HG03575 (cell line): ENCODE data around the gene DNHD1.

Experiments
- ATAC-seq: cut with Tn5 transposase; IDR thresholded peaks from one replicate; pipeline ENCODE4 v1.9.1; 2021; ENCODE audit not compliant: unreplicated experiment, insufficient number of reproducible peaks, low FRiP score; ENCODE audit errors: extremely low read depth

The DNHD1 gene

DNA sequence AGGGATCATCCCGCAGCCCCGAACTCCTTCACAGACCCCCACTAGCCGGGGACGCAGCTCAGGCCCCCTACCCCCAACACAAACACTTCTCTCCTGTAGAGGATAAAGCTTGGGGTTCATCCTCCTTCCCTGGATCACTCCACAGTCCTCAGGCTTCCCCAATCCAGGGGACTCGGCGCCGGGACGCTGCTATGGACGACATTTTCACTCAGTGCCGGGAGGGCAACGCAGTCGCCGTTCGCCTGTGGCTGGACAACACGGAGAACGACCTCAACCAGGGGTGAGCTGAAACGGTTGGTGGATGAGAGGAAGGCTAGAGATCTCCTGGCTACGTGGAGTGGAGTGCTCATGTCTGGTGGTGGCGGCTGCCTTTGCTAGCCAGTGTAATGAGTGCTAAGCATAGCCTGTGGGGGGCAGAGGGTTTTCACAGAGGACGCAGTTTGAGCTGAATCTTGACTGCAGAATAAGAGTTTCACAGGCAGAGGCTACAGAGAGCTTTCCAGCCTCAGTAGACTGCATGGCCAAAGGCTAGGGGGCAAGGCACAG lies 107.1 kb downstream of the DNHD1 start:
- ATAC-seq = no peak

DNA sequence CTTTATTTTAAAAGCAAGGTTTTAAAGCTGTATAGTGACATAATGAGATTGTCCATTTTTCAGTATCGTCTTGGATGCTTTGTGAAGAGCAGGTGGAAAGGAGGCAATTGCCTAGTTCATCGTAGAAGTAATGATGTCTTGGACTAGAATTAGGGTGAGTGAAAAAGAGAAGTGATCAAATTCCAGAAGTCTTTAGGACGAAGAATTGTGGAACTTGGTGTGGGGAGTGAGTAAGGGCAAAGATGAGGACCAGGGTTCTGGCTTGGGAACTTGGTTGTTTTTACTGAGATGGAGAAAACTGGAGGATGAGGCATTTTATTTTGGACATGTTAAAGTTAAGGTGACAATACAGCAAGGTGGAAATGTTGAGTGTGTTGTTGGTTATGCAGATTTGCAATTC lies 107.7 kb downstream of the DNHD1 start:
- no peak for ATAC-seq

- ATAC-seq = peak; percentile 27
Measured at GRCh38 chr11:6606471-6607189, 109.5 kb downstream of the DNHD1 start.

DNA sequence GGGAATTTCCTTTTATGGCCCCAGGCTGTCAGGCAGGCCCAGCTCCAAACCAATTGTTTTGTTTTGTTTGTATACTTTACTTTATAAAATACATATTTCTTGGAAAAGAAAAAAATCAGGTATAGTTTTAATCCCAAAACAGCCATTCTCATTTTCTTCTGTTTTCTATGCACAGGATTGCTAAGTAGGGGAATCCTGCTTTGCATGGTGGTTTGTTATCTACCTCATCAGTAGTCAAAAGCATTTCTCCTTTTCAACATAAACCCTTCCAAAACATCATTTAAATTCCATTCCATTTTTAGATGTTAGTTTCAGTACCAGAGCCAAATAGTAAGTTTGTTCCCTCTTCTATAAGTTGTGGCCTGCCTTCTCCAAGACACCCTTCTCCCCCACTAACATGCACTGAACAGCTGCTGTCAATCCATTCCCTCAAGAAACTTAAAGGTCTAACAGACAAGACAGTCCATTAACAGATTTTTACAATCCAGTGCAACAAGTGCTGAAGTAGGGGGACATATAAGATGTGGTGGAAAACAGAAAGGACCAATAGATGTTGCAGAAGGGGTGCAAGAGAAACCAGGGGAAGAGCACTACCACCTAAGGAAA lies 110.2 kb downstream of the DNHD1 start:
- no peak for ATAC-seq

- no peak for ATAC-seq
Measured at GRCh38 chr11:6608011-6608410, 110.9 kb downstream of the DNHD1 start.

DNA sequence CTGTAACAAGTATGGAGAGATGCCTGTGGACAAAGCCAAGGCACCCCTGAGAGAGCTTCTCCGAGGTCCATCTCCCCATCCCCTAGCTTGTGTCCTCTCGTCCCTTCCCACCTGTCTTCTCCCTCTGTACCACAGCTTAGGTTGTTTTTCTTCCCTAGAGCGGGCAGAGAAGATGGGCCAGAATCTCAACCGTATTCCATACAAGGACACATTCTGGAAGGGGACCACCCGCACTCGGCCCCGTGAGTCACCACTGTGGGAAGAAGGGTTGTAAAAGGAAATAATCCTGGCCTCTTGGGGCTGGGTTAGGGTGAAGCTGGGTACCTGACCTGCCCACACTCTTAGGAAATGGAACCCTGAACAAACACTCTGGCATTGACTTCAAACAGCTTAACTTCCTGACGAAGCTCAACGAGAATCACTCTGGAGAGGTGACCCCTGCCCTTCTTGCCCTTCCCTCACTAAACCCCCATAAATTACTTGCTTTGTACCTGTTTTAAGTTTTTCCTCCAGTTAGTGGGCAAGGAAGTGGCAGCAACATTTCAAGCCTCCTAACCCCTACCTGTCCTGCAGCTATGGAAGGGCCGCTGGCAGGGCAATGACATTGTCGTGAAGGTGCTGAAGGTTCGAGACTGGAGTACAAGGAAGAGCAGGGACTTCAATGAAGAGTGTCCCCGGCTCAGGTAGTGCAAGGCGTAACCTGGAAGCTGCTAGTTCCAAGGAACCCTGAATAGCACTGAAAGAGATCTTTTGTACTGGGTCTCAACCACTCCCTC lies 111.8 kb downstream of the DNHD1 start:
- ATAC-seq = no peak

DNA sequence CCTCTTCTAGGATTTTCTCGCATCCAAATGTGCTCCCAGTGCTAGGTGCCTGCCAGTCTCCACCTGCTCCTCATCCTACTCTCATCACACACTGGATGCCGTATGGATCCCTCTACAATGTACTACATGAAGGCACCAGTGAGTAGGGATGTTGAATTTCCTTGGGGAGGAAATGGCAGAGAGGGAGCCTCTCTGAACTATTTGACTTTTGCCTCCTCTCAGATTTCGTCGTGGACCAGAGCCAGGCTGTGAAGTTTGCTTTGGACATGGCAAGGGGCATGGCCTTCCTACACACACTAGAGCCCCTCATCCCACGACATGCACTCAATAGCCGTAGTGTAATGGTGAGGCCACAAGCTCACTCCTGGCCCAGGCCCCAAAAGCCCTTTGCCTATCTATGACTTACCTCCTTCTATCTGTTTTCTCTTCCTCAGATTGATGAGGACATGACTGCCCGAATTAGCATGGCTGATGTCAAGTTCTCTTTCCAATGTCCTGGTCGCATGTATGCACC lies 112.5 kb downstream of the DNHD1 start:
- ATAC-seq = no peak

DNA sequence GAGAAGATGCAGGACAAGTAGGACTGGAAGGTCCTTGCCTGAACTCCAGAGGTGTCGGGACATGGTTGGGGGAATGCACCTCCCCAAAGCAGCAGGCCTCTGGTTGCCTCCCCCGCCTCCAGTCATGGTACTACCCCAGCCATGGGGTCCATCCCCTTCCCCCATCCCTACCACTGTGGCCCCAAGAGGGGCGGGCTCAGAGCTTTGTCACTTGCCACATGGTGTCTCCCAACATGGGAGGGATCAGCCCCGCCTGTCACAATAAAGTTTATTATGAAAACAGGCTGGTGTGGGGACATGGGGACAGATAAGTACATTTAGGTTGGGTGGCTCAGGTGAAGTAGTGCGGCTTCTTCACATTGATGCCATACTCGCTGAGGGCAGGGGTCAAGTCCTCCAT lies 113.5 kb downstream of the DNHD1 start:
- no peak for ATAC-seq

GRCh38 chr11:6611092-6611962 lies 114.2 kb downstream of the DNHD1 start:
- no peak for ATAC-seq

DNA sequence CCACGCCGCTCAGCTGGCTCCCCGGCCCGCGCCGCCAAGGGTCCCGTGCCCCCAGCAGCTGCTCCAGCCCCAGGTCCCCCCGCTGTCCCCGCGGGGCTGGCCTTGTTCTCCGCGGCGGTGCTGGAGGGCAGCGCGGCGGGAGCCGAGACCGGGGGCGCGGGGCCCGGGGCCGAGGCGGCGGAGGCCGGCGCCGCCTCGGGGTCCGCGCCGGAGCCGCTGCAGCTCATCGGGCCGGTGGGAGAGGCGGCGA lies 114.8 kb downstream of the DNHD1 start:
- no peak for ATAC-seq

DNA sequence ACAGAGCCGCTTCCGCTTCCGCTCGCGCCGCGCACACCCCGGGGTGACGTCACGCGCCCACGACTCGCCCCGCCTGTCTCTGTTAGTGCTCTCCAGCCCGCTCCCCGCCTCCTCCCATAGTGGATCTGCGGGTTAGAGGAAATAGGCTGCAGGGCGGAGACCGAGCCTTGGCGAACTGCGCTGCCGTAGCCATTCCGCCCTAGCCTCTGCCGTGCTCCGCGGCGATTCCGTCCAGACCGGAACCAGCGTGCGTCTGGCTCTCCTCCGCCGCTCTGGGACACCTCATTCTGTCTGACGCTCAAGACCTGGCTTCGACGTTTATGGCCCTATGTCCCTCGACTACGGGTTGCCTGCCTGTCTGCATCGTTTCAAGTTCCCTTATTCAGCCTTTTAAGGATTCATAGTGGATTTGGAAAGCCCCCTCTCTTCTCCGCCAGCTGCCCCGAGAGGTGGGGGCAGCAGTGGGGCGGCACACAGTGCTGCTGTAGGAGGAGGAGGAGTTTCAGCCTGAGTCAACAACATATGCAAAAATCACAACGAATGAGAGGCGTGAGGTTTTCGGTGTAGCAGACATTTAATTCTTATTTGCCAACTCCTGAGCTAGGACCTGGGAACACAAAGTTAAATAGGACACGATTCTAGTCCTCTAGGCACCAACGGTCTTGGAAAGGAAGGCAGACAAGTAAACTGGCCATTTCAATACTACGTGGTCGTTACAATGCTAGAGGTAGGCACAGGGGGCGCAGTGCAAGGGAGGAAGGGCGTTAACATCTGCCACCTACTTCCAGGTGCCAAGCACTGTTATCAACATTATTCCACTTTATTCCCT lies 115.3 kb downstream of the DNHD1 start, which contains the start of gene TAF10:
Gene TAF10 (minus strand): TSS at position 4 of the 829 bp plus-strand sequence. CDS start 27 bp downstream, outside the sequence.
- ATAC-seq = peak; percentile 51

GRCh38 chr11:6613496-6613895 lies 116.4 kb downstream of the DNHD1 start:
- no peak for ATAC-seq

DNA sequence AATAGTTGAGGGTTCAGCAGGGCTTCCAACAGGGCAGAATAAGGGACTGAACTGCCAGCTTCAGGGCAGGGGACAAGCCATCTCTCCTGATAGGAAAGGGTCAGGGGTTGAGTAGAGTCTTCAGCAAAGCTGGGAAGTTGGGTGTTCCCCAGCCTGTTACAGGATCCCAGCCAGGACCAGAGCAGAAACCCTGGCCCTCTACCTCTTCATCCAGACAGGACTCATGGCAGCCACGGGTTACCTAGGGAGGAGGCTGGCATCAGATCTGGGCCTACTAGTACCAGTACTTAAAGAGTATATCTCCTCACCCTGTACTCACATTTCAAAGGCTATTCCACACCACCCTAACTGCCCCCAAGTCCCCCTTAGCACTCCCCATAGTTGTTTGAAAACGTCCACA lies 117.4 kb downstream of the DNHD1 start:
- no peak for ATAC-seq

- ATAC-seq = no peak
Measured at GRCh38 chr11:6615046-6615445, 118.0 kb downstream of the DNHD1 start.

DNA sequence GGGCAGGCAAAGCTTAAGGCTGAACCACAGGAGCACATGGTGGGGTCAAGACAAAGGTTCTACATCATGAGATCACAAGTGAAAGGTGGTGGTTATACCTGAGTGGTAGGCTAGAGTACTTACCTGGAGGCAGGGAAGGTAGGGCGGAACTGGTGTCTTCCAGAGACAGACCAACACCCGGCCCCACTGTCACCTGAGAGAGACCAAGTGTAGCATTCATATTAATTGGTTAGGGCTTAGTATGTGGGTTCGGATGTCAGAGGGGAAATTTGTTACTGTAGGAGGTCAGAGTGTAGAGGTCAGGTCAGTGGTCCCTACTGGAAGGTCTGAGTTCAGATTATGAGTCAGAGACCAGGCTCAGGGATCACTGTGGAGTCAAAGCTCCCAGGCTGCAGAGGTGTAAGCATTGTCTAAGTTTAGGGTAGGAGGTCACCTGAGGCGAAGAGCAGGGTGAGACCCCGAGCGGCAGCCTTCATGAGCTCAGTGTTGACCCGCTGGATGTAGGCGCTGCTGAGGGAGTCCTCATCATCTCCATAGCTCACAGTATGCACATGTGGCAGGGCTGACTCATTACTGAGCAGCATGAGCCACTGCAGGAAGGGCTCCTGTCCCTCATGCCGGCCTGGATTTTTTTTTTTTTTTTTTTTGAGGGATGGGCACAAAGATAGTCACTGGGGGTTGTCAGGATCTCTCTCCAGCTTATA lies 119.0 kb downstream of the DNHD1 start:
- ATAC-seq = no peak

DNA sequence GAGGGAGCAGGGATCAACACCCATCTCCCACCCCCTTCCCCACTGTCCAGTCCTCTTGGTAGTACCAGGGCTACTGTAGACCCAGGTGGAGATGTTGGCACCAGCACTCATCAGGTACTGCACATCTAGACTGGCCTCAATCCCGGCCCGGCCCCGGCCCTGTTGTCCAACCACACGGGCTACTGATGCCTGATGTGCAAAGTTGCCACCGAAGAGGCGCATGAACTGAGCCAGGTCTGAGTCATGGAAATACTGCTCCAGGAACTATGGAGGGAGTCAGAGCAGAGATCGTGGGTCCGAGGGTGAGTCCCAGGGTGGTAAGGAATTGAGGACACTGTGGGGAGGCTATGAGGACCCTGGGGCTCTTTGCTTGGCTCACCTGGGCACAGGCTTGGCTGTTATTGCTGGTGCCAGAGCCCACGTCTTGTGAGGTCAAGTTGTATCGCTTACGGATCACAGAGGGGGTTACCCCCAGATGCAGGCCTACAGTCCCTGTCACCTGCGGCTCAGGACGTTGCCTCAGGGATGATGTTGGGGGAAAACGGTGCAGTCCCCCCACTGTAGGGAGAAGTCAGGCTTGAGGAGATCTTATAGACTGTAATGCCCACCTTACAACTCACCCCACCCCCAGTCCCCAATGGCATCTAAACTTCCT lies 119.6 kb downstream of the DNHD1 start:
- ATAC-seq = no peak

DNA sequence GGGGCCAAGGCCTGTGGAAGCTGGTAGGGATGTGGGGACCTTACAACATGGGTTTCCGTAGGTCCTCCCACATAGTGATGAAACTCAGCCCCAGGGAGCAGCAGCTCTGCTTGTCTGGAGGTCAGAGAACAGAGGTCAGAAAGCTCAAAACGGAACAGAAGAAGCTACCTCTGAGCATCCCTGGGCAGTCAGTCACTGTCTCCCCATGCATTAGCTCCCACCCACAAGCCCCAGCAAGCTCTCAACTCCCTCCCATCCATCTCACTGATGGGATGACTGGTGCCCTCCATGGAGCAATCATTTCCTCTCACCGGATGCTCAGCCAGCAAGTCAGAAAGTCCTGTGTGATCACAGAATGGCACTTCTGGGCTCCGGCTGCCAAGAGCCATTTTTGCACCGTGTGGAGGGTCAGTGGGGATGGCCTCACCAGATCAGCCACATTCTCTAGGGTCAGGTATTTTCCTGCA lies 120.3 kb downstream of the DNHD1 start:
- no peak for ATAC-seq
